AG08396 (cell line): ENCODE measurements around the gene PDRG1.
"Not testable (repeated sequence)": the region's sequence is repeated elsewhere in the genome, so short reads cannot be mapped to it uniquely, and the experiment has no call there.

Experiments
- DNase-seq: peaks from one replicate; pipeline ENCODE4 v3.0.0; 2012; ENCODE audit warnings: low spot score, mixed read lengths

PDRG1 gene

GRCh38 chr20:31926493-31926892 lies 25.4 kb downstream of the PDRG1 start:
- no peak for DNase-seq

- no peak for DNase-seq
Measured at GRCh38 chr20:31925631-31926030, 26.2 kb downstream of the PDRG1 start.

- no peak for DNase-seq
Measured at GRCh38 chr20:31924561-31924960, 27.3 kb downstream of the PDRG1 start.

- DNase-seq, result no peak
Measured at GRCh38 chr20:31923388-31924331, 28.2 kb downstream of the PDRG1 start.

GRCh38 chr20:31922588-31922987 lies 29.3 kb downstream of the PDRG1 start:
- no peak for DNase-seq

- DNase-seq, result no peak
Measured at GRCh38 chr20:31922181-31922580, 29.7 kb downstream of the PDRG1 start.

GRCh38 chr20:31921480-31921879 lies 30.4 kb downstream of the PDRG1 start:
- not testable (repeated sequence) for DNase-seq

- DNase-seq, result no peak
Measured at GRCh38 chr20:31920275-31920855, 31.5 kb downstream of the PDRG1 start.

- no peak for DNase-seq
Measured at GRCh38 chr20:31919410-31920155, 32.3 kb downstream of the PDRG1 start.

- no peak for DNase-seq
Measured at GRCh38 chr20:31918466-31919105, 33.3 kb downstream of the PDRG1 start.

- not testable (repeated sequence) for DNase-seq
Measured at GRCh38 chr20:31917962-31918412, 33.9 kb downstream of the PDRG1 start.

- DNase-seq, result no peak
Measured at GRCh38 chr20:31916708-31917107, 35.1 kb downstream of the PDRG1 start.

- no peak for DNase-seq
Measured at GRCh38 chr20:31915491-31916280, 36.2 kb downstream of the PDRG1 start.

- DNase-seq, result no peak
Measured at GRCh38 chr20:31914170-31914569, 37.7 kb downstream of the PDRG1 start.

- DNase-seq, result no peak
Measured at GRCh38 chr20:31913431-31914157, 38.3 kb downstream of the PDRG1 start.

GRCh38 chr20:31910071-31910803 lies 41.6 kb downstream of the PDRG1 start:
- no peak for DNase-seq

GRCh38 chr20:31909253-31910070 lies 42.4 kb downstream of the PDRG1 start:
- no peak for DNase-seq

- no peak for DNase-seq
Measured at GRCh38 chr20:31908424-31908823, 43.4 kb downstream of the PDRG1 start.

- DNase-seq, result no peak
Measured at GRCh38 chr20:31908016-31908415, 43.8 kb downstream of the PDRG1 start.
